DND-41 (cell line): ENCODE measurements around the gene C17orf107.

Source experiments
- CTCF ChIP-seq: IDR thresholded peaks from 2 replicates; pipeline ENCODE4 v1.5.1; 2012; ENCODE audit warnings: borderline replicate concordance, low read length, moderate library complexity, mild to moderate bottlenecking; ENCODE audit not compliant: poor library complexity, severe bottlenecking; ENCODE audit errors: extremely low read depth
- EZH2 ChIP-seq: IDR thresholded peaks from 3 replicates; pipeline ENCODE4 v1.6.1; 2012; ENCODE audit warnings: borderline replicate concordance, low read depth, mild to moderate bottlenecking, moderate library complexity, low read length, inconsistent platforms; ENCODE audit not compliant: severe bottlenecking

GRCh38 chr17:4950075-4950745, 50.9 kb downstream of the C17orf107 start:
- TF ChIP-seq EZH2 (no peak), CTCF (no peak)
